Neural crest cell (in vitro differentiated cells): ENCODE results near the gene SLC25A39. TPM values are rescaled to one million over a fixed set of nuclear protein-coding genes. Genes with fewer than 3 reads are reported as not detected.

ENCODE experiments used
- DNase-seq: peaks from one replicate; pipeline ENCODE4 v3.0.0; 2021; ENCODE audit warnings: low read depth, mixed read lengths, low spot score
- H3K27ac Mint-ChIP-seq: one replicate; pipeline ENCODE4 v1.8.0; 2021; ENCODE audit warnings: mild to moderate bottlenecking, mixed read lengths; ENCODE audit not compliant: unreplicated experiment
- H3K27me3 Mint-ChIP-seq: 2 replicates; pipeline ENCODE4 v1.8.0; 2021; ENCODE audit warnings: low read depth, mild to moderate bottlenecking, mixed read lengths
- H3K36me3 Mint-ChIP-seq: 2 replicates; pipeline ENCODE4 v1.8.0; 2021; ENCODE audit warnings: low read depth, mild to moderate bottlenecking, mixed read lengths
- H3K4me1 Mint-ChIP-seq: 2 replicates; pipeline ENCODE4 v1.8.0; 2021; ENCODE audit warnings: mixed read lengths
- H3K4me3 Mint-ChIP-seq: one replicate; pipeline ENCODE4 v1.8.0; 2021; ENCODE audit warnings: mild to moderate bottlenecking, mixed read lengths
- H3K9me3 Mint-ChIP-seq: 2 replicates; pipeline ENCODE4 v1.8.0; 2021; ENCODE audit warnings: mixed read lengths
- CTCF ChIP-seq: fragments of 200-600 bp; sonication (generic); conservative IDR thresholded peaks from 2 replicates; pipeline ENCODE4 v1.5.0; 2021; ENCODE audit warnings: antibody characterized with exemption, mild to moderate bottlenecking
- total RNA-seq: library from RNA; stranded (reverse); gene quantifications from 2 replicates; pipeline ENCODE4 v1.2.1, GENCODE V29; 2021

SLC25A39 gene
- total RNA-seq, 1 donor from 2014 or later: 114 TPM

DNA sequence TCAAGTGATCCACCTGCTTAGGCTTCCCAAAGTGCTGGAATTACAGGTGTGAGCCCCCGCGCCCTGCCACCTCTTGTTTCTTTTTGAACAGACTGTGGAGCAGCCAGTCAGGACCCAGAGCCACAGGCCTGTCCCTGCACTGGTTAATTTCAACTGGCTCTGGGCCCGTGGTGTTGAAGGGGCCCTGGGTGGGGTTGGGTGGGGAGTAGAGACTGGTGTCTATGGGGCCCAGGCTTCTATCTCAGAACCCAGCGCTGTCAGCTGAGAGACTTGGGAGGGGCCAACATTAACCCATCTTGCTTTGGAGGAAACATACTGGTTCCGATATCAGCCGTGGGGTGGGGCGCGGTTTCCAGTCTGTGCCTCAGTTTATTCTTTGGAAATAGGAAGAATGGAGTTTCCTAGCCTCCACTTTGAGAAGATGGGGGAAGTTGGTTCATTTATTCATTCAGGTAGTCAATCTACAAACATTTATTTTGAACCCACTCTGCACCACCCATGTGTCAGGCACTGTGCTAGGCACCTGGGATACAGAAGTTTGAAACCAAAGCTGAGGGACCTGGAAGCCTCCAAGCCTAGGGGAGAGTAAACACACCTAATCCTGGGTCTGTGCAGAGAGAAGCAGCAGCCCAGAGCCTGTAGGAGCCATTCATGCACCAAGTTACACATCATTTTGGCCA lies 41.1 kb downstream of the SLC25A39 start:
- H3K4me3 Mint-ChIP-seq: no peak overlapping the region
- peaks cover 13% of the 10 kb centered on the region for H3K27me3 Mint-ChIP-seq
- no peaks in the 10 kb centered on the region for H3K36me3 Mint-ChIP-seq
- no peak overlapping the region for H3K27ac Mint-ChIP-seq
- no peak for TF ChIP-seq CTCF
- peaks cover 11% of the 10 kb centered on the region for H3K4me1 Mint-ChIP-seq
- H3K9me3 Mint-ChIP-seq: no peaks in the 10 kb centered on the region
- no peak for DNase-seq

- H3K27ac Mint-ChIP-seq: no peak overlapping the region
- no peak overlapping the region for H3K4me3 Mint-ChIP-seq
- H3K27me3 Mint-ChIP-seq: peaks cover 11% of the 10 kb centered on the region
- no peaks in the 10 kb centered on the region for H3K9me3 Mint-ChIP-seq
- no peak for TF ChIP-seq CTCF
- no peaks in the 10 kb centered on the region for H3K36me3 Mint-ChIP-seq
- DNase-seq: no peak
- peaks cover 11% of the 10 kb centered on the region for H3K4me1 Mint-ChIP-seq
Measured at GRCh38 chr17:44282264-44282663, 42.4 kb downstream of the SLC25A39 start.

DNA sequence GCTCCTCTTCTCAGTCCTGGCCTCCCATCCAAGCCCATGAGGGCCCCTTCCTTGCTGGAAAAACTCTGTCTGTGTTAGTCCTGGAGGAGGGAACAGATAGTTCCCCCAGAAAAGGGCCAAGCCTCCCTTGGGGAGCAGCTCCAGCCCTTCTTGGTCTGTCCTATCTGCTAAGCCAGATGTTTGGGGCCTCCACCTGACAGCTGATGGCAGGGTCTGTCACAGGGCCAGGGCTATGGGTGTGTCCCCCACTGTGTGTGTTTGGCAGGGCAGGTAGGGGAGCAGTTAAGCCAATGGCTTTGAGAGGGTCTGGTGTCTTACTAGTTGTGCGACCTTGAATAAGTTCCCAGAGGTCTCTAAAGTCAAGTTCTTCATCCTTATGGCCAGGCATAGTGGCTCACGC lies 43.1 kb downstream of the SLC25A39 start:
- DNase-seq: no peak
- Mint-ChIP-seq H3K27ac (no peak overlapping the region), H3K9me3 (no peaks in the 10 kb centered on the region), H3K27me3 (peaks cover 11% of the 10 kb centered on the region), H3K36me3 (no peaks in the 10 kb centered on the region), H3K4me1 (peaks cover 11% of the 10 kb centered on the region), H3K4me3 (no peak overlapping the region)
- TF ChIP-seq CTCF: no peak

DNA sequence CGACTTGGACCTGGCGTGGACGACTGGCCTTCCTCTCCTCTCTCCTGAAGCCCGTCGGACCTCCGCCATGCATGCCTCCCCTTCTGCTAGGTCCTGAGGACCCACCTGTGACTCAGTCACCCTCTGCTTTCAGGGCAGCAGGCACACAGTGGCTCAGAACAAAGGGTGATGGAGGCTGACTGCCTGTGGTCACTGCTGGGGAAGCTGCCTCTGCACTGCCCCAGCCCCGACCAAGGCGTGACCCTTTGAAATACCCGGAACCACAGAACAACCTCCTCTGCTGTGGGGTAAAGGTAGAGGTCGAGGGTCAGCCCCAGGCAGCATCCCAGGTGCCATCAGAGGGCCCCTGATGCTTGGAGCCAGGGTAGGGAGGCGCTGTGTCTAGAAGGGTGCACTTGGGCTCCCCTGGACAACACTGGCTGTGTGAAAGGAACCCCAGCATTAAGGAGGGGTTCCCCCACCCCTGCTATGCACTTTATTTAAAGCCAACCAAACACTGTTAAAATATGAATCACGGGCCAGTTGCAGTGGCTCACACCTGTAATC lies 44.2 kb downstream of the SLC25A39 start:
- no peak overlapping the region for H3K27ac Mint-ChIP-seq
- no peak for DNase-seq
- TF ChIP-seq CTCF: no peak
- H3K36me3 Mint-ChIP-seq: no peaks in the 10 kb centered on the region
- no peaks in the 10 kb centered on the region for H3K9me3 Mint-ChIP-seq
- H3K27me3 Mint-ChIP-seq: peaks cover 11% of the 10 kb centered on the region
- no peak overlapping the region for H3K4me3 Mint-ChIP-seq
- H3K4me1 Mint-ChIP-seq: peaks cover 11% of the 10 kb centered on the region

DNA sequence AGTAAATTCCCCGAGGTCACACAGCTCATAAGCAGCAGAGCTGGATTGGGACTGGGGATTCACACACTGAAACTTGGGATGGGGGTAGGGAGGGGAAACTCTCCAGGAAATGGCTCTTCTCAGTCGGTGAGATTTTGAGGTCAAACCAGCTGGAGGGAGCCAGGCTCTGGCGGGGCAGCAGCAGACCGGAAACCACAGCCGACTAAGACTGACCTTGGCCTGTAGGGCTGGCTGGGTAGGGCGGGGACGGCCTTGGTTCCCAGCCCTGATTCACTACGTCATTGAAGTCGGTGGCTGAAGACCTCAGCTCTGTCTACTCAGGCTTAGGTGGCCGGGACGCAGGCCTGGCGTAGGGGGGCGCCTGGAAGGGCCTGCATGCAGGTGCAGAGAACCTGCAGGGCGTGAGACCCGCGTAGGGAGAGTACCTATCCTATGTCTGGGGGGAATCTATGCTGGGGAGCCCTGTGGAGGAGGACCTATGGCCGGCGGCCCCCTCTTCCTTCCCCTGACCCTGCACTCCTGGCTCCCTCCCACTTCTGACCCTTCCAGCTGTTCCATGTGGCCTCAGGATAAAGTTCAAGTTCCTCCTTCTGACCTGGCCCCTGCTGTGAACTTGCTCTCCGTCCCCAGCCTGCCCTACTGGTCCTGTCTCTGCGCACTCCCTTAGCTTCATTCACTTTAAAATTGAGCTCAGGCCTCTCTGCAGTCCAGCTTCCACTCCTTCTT lies 44.8 kb downstream of the SLC25A39 start:
- Mint-ChIP-seq H3K4me1 (peaks cover 11% of the 10 kb centered on the region), H3K9me3 (no peaks in the 10 kb centered on the region), H3K27ac (no peak overlapping the region), H3K4me3 (no peak overlapping the region), H3K27me3 (peaks cover 16% of the 10 kb centered on the region), H3K36me3 (no peaks in the 10 kb centered on the region)
- TF ChIP-seq CTCF: no peak
- peak; percentile 11 for DNase-seq
